DMS79 treated with DMSO at 0.1 percent for 48 hours (cell line): ENCODE results near the gene SIGLEC14.
A peak's percentile ranks its signal among the peaks of the same experiment; 100 is the strongest.

Experiments
- DNase-seq: peaks from one replicate; lab custom pipeline; 2025; lab: John Stamatoyannopoulos, UW

SIGLEC14 gene

GRCh38 chr19:51621178-51621577, 25.4 kb downstream of the SIGLEC14 start:
- no peak for DNase-seq

- no peak for DNase-seq
These were observed 30.6 kb downstream of the SIGLEC14 start for GRCh38 chr19:51615991-51616390.

- DNase-seq = no peak
These were observed 31.8 kb downstream of the SIGLEC14 start for GRCh38 chr19:51614789-51615188.

GRCh38 chr19:51610576-51610975, 36.0 kb downstream of the SIGLEC14 start:
- DNase-seq = no peak

- no peak for DNase-seq
These were observed 38.6 kb downstream of the SIGLEC14 start for GRCh38 chr19:51607920-51608562.

- no peak for DNase-seq
These were observed 39.5 kb downstream of the SIGLEC14 start for GRCh38 chr19:51607077-51607476.

GRCh38 chr19:51602189-51602854, 44.3 kb downstream of the SIGLEC14 start:
- no peak for DNase-seq

- no peak for DNase-seq
These were observed 45.6 kb downstream of the SIGLEC14 start for GRCh38 chr19:51600940-51601580.

GRCh38 chr19:51599084-51599483, 47.5 kb downstream of the SIGLEC14 start:
- DNase-seq = no peak

- no peak for DNase-seq
These were observed 48.3 kb downstream of the SIGLEC14 start for GRCh38 chr19:51598159-51598915.

GRCh38 chr19:51595190-51596175, 51.1 kb downstream of the SIGLEC14 start:
- no peak for DNase-seq

GRCh38 chr19:51594774-51595109, 51.9 kb downstream of the SIGLEC14 start:
- DNase-seq = no peak

- peak; percentile 95 for DNase-seq
These were observed 52.5 kb downstream of the SIGLEC14 start for GRCh38 chr19:51593969-51594773.

- peak; percentile 29 for DNase-seq
These were observed 53.3 kb downstream of the SIGLEC14 start for GRCh38 chr19:51593138-51593890.
